ENCODE results near the gene PSMD12.

DNA sequence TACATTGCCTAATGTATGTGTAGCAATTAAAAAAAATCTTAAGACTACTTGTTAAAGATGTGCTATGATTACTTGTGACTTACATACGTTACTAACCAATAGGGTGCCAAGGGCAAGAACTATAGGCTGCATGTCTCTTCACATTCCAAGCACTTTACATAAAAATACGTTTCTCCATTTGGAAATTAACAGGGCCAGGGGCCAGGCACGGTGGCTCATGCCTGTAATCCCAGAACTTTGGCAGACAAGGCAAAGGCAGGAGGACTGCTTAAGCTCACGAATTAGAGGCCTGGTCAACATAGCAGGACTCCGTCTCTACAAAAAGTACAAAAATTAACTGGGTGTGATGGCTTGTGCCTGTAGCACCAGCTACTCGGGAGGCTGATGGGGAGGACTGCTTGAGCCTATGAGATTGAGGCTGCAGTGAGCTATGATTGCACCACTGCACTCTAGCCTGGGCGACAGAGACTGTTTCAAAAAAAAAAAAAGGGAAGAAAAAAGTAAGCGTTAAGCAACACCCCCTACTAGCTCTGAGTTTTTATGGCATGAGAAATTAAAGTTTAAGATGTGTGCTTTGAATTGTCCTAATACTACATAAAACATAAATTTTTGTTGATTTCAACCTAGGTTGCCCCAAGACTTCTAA lies 12.3 kb downstream of the PSMD12 start:
- no peak for TF ChIP-seq CTCF (IDR thresholded peaks at IDR 0.05)
- no peak for TF ChIP-seq POLR2A (IDR thresholded peaks at IDR 0.05)
- no peak for TF ChIP-seq EP300 (IDR thresholded peaks at IDR 0.05)
- TF ChIP-seq POLR2AphosphoS5 (IDR thresholded peaks at IDR 0.05), result no peak

All from sigmoid colon (tissue), 4 donors.